ENCODE results near the gene CFAP45. TPM values are rescaled to one million over a fixed set of nuclear protein-coding genes. Genes with fewer than 3 reads are reported as not detected.

The CFAP45 gene
- total and polyA plus RNA-seq, 2 of the 8 experiments (the other 6 are each of a cell fraction or from before 2014, with no cell fraction given): 0.05 TPM; not detected in 1

DNA sequence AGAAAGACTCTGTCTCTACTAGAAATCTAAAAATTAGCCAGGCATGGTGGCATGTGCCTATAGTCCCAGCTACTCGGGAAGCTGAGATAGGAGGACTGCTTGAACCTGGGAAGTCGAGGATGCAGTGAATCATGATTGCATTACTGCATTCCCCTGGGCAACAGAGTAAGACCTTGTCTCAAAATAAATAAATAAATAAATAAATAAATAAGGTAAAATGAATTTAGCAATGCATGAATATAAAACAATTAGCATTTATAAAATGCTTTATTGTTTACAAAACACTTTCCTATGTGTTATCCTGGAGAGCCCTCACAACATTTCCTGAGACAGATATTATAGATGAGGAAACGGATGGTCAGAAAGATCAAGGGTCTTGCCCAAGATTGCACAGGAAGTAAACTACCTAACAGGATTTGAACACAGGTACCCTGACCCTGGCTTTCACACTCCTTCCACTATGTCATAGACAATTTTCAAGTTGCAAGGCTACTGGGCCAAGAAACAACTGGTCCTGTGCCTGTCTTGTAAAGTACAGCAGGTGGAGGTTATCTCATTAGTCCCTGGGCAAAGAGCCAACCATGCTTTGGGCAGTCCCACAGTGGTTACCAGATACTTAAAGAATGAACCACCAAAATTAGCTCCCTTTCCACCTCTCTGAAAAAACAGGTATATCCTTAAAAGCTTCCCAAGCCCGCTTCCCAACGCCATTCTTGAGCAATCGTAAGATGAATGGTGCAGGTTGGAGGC is 22.1 kb downstream of the CFAP45 start:
- Histone ChIP-seq H3K9me3 (ENCODE audit: insufficient read depth in 2 of 2, low read depth in 1 of 2, low read length in 1 of 2) (no peaks in the 10 kb centered on the region), H2AFZ (ENCODE audit: low read length) (no peak overlapping the region), H2BK20ac (ENCODE audit: low read length) (no peak overlapping the region), H3K23me2 (ENCODE audit: low read depth, low read length) (no peaks in the 10 kb centered on the region; the same call in 1 of the 2 replicates), H3K4me3 (ENCODE audit: extremely low read depth in 1 of 4, insufficient read depth in 2 of 4, low read depth in 3 of 4, low read length in 4 of 4) (no peak overlapping the region), H3K27me3 (replicated peaks in 1 of 4; ENCODE audit: control insufficient read depth in 3 of 4, extremely low read depth in 1 of 4, insufficient read depth in 3 of 4, low read length in 3 of 4) (no peaks in the 10 kb centered on the region; a peak in 1 of 7 replicates), H2BK5ac (ENCODE audit: low read depth, low read length) (no peak overlapping the region), H4K20me1 (replicated peaks in 1 of 2; ENCODE audit: control insufficient read depth in 1 of 2, insufficient read depth in 2 of 2, low read length in 2 of 2) (no peaks in the 10 kb centered on the region), H3K79me1 (ENCODE audit: low read depth, low read length) (no peaks in the 10 kb centered on the region), H2BK120ac (replicated peaks; ENCODE audit: low read depth, low read length) (no peak overlapping the region), H4K8ac (ENCODE audit: extremely low read depth, insufficient read depth, low read length) (no peak overlapping the region), H3K4ac (replicated peaks; ENCODE audit: insufficient read length, low read depth, low read length) (no peak overlapping the region), H3K56ac (replicated peaks; ENCODE audit: insufficient read length, low read depth, low read length) (no peak overlapping the region), H3K4me1 (replicated peaks in 1 of 4; ENCODE audit: control insufficient read depth in 3 of 4, insufficient read depth in 4 of 4, low read length in 3 of 4) (no peaks in the 10 kb centered on the region; a peak in 1 of 7 replicates), H3K36me3 (ENCODE audit: control insufficient read depth in 2 of 4, insufficient read depth in 4 of 4, low read length in 3 of 4) (no peaks in the 10 kb centered on the region), H3K79me2 (ENCODE audit: control insufficient read depth in 1 of 2, insufficient read depth in 2 of 2, low read length in 2 of 2) (no peaks in the 10 kb centered on the region), H3K27ac (ENCODE audit: low read depth, low read length) (no peak overlapping the region), H2BK12ac (ENCODE audit: low read depth, low read length) (no peak overlapping the region), H3K4me2 (ENCODE audit: insufficient read depth in 1 of 2, low read depth in 2 of 2, low read length in 2 of 2) (no peak overlapping the region), H3K9ac (replicated peaks in 1 of 4; ENCODE audit: extremely low read depth in 1 of 4, low read depth in 3 of 4, low read length in 3 of 4) (no peak overlapping the region), H3K23ac (ENCODE audit: insufficient read length) (no peak overlapping the region), H3K14ac (ENCODE audit: insufficient read length) (no peak overlapping the region), H3K18ac (ENCODE audit: extremely low read depth, low read length) (no peak overlapping the region), H2AK5ac (ENCODE audit: low read depth, low read length) (no peak overlapping the region), H4K5ac (ENCODE audit: insufficient read length, low read depth, low read length) (no peak overlapping the region), H2BK15ac (ENCODE audit: low read length) (no peak overlapping the region), H4K91ac (replicated peaks; ENCODE audit: insufficient read length, low read length) (no peak overlapping the region)
- DNase-seq (ENCODE audit: low read depth in 1 of 2, low spot score in 2 of 2) (no peak), FAIRE-seq (no peak)
- WGBS, 2 experiments (ENCODE audit: extremely low coverage in 1 of 2, insufficient coverage in 1 of 2, insufficient read length in 1 of 2, insufficient replicate concordance in 2 of 2, low coverage in 1 of 2, low lambda C conversion rate in 2 of 2, missing lambda C conversion rate in 1 of 2): 89% methylated on average over 6 of the region's 6 CpGs; no CpG with 5 or more reads in 1 of the 2 experiments
- ChIA-PET CTCF (ENCODE audit: partially characterized antibody) (interaction anchor here (1.2 to 20.8 kb wide), 5 partner anchors 8 to 74 kb away, joined by 4 to 645 read pairs (median 62); partner anchors contain the start of gene FCRL6), POLR2A (ENCODE audit: partially characterized antibody) (interaction anchor here (0.7 kb wide), 1 partner anchor 82 kb away, joined by 3 read pairs; no protein-coding TSS in a partner anchor)
- TF ChIP-seq, protein P1, sequence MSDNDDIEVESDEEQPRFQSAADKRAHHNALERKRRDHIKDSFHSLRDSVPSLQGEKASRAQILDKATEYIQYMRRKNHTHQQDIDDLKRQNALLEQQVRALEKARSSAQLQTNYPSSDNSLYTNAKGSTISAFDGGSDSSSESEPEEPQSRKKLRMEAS (IDR thresholded peaks at IDR 0.05): no peak
- no peak for TF ChIP-seq GTF2F1 (IDR thresholded peaks at IDR 0.05; ENCODE audit: borderline replicate concordance, low read depth, low read length)
- TF ChIP-seq RAD21 (IDR thresholded peaks at IDR 0.05 in 1 of 2, conservative IDR thresholded peaks at IDR 0.05 in 1 of 2; ENCODE audit: low read depth in 2 of 2, low read length in 2 of 2): no peak
- no peak for TF ChIP-seq POLR2A (IDR thresholded peaks at IDR 0.05; ENCODE audit: control extremely low read depth in 1 of 2, low read depth in 2 of 2, low read length in 2 of 2)
- TF ChIP-seq BACH1 (IDR thresholded peaks at IDR 0.05; ENCODE audit: low read length): no peak
- no peak for TF ChIP-seq MAFK (IDR thresholded peaks at IDR 0.05; ENCODE audit: low read depth, low read length)
- no peak for TF ChIP-seq HDAC2 (IDR thresholded peaks at IDR 0.05; ENCODE audit: borderline replicate concordance in 1 of 2, low read depth in 2 of 2, low read length in 2 of 2)
- no peak for TF ChIP-seq BCL11A (IDR thresholded peaks at IDR 0.05; ENCODE audit: low read depth in 2 of 2, low read length in 2 of 2)
- TF ChIP-seq, protein P2, sequence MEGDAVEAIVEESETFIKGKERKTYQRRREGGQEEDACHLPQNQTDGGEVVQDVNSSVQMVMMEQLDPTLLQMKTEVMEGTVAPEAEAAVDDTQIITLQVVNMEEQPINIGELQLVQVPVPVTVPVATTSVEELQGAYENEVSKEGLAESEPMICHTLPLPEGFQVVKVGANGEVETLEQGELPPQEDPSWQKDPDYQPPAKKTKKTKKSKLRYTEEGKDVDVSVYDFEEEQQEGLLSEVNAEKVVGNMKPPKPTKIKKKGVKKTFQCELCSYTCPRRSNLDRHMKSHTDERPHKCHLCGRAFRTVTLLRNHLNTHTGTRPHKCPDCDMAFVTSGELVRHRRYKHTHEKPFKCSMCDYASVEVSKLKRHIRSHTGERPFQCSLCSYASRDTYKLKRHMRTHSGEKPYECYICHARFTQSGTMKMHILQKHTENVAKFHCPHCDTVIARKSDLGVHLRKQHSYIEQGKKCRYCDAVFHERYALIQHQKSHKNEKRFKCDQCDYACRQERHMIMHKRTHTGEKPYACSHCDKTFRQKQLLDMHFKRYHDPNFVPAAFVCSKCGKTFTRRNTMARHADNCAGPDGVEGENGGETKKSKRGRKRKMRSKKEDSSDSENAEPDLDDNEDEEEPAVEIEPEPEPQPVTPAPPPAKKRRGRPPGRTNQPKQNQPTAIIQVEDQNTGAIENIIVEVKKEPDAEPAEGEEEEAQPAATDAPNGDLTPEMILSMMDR (IDR thresholded peaks at IDR 0.05; ENCODE audit: control extremely low read depth in 1 of 3, insufficient read depth in 1 of 3, low read depth in 1 of 3, low read length in 3 of 3): no peak

All from H1 (cell line).